ENCODE measurements around the gene GPC2. TPM values are rescaled to one million over a fixed set of nuclear protein-coding genes. Genes with fewer than 3 reads are reported as not detected.
"Not testable (repeated sequence)": the region's sequence is repeated elsewhere in the genome, so short reads cannot be mapped to it uniquely, and the experiment has no call there.

GPC2 gene
- total RNA-seq, 4 donors from 2014 or later = 0.57 to 1.4 (median 0.83) TPM; not detected in 1

DNA sequence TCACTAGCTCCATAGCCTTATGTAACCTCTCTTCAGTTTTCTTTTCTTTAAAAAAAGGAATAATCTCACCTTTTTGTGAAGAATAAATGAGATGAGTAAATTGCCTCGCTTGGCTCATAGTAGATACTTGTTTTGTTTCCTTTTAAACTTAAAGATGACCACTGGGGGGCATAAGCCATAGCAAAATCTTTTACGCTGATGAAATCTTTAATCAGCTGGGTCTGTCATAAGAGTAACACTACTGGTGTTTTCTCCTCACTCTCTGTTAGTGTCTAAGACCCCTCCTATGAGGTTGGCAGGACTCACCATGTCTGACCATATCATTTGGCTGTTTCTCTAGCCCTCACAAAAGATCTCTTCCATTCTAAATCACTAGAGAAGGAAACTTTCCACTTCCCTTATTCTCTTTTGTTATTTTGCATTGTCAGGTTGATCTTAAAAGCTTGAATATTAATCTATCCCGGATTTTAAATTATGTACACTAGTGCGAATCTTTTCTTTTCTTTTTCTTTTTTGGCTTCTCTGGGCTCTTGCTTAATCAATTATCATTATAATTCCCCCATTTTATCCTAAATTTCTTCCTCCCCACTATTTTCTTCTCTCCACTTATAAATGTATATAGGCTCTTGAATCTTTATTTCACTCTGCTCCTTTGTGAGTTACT lies 13.0 kb upstream of the GPC2 start:
- WGBS, 2 donors = 55 to 62% methylated on average over 4 of the region's 4 CpGs
- H3K4me1 ChIP-seq = peaks cover 0 to 13% (median 0%) of the 10 kb centered on the region in 3 donors
- H3K27ac ChIP-seq = no peak overlapping the region
- no peaks in the 10 kb centered on the region for H3K27me3 ChIP-seq
- no peak for DNase-seq
- H3K4me3 ChIP-seq = no peak overlapping the region
- TF ChIP-seq, protein P1, sequence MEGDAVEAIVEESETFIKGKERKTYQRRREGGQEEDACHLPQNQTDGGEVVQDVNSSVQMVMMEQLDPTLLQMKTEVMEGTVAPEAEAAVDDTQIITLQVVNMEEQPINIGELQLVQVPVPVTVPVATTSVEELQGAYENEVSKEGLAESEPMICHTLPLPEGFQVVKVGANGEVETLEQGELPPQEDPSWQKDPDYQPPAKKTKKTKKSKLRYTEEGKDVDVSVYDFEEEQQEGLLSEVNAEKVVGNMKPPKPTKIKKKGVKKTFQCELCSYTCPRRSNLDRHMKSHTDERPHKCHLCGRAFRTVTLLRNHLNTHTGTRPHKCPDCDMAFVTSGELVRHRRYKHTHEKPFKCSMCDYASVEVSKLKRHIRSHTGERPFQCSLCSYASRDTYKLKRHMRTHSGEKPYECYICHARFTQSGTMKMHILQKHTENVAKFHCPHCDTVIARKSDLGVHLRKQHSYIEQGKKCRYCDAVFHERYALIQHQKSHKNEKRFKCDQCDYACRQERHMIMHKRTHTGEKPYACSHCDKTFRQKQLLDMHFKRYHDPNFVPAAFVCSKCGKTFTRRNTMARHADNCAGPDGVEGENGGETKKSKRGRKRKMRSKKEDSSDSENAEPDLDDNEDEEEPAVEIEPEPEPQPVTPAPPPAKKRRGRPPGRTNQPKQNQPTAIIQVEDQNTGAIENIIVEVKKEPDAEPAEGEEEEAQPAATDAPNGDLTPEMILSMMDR (IDR thresholded peaks at IDR 0.05) = peak in 2 of 6 experiments; percentile 20 to 27
- TF ChIP-seq POLR2A (IDR thresholded peaks at IDR 0.05) = no peak
- H3K9me3 ChIP-seq = no peaks in the 10 kb centered on the region
- intact Hi-C loops (cut with DNase I) = no loop called here
- no peaks in the 10 kb centered on the region for H3K36me3 ChIP-seq

DNA sequence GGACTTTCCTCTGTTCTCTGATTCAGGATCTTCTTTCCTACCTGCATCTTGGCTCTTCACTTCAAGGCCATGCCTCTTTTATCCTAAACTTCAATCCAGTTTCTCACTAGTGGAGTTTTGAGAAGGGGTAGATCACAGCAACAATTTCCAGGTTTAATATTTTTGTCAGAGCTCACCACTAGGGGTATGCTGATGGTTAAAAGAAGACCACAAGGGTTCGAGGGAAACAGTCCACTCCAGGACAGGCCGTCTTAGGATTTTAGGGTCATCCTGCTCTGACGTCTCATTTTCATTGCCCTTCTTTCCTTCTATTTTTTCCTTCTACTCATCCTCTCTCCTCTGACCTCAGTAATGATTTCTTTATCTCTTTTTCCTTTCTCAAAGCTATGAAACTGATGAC lies 11.9 kb upstream of the GPC2 start:
- H3K4me1 ChIP-seq = peaks cover 0 to 13% (median 0%) of the 10 kb centered on the region in 3 donors
- DNase-seq = no peak
- H3K9me3 ChIP-seq = no peaks in the 10 kb centered on the region
- no peak overlapping the region for H3K27ac ChIP-seq
- H3K4me3 ChIP-seq = no peak overlapping the region
- intact Hi-C loops (cut with DNase I) = no loop called here
- no peaks in the 10 kb centered on the region for H3K36me3 ChIP-seq
- H3K27me3 ChIP-seq = no peaks in the 10 kb centered on the region
- TF ChIP-seq, protein P1 (IDR thresholded peaks at IDR 0.05) = no peak
- TF ChIP-seq POLR2A (IDR thresholded peaks at IDR 0.05) = no peak
- WGBS, 2 donors = 66 to 76% methylated on average over 3 of the region's 3 CpGs

DNA sequence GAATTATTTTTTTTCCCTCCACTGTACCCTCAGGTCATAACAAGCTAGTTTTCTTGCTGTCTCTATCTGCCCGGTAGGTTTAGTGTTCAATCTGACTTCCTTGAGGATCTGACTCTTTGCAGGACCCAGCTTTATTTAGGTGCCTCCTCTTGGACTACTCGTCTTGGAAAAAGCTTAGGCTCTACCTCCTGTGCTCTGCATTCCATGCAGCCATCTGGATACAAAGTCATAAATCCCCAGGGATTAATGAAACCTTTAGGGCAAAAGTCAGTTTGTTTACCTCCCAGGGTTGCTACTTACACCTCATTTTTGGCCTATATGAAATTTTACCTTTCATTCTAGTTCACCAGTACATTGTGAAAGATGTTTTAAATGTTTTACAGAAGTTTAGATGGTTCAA lies 8.5 kb upstream of the GPC2 start:
- intact Hi-C loops (cut with DNase I) = no loop called here
- WGBS, 2 donors = 29 to 43% methylated on average over 2 of the region's 2 CpGs
- no peak for TF ChIP-seq POLR2A (IDR thresholded peaks at IDR 0.05)
- TF ChIP-seq, protein P1 (IDR thresholded peaks at IDR 0.05) = no peak

DNA sequence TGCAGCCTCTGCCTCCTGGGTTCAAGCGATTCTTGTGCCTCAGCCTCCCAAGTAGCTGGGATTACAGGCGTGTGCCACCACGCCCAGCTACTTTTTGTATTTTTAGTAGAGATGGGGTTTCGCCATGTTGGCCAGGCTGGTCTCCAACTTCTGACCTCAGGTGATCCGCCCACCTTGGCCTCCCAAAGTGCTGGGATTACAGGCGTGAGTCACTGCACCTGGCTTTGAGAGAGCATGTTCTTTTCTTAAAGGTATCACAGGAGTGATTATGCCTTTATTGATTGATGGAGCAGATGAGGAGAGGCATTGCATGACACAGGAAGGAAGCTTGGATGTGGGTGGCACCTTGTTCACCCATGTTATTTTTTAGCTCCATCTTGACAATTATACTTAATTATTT lies 5.9 kb upstream of the GPC2 start:
- H3K27ac ChIP-seq; H3K27me3 ChIP-seq; H3K9me3 ChIP-seq; H3K36me3 ChIP-seq; intact Hi-C loops (cut with DNase I); H3K4me3 ChIP-seq; DNase-seq: not testable (repeated sequence)
- peaks cover 0 to 21% (median 0%) of the 10 kb centered on the region in 3 donors for H3K4me1 ChIP-seq
- 32 to 46% methylated on average over 6 of the region's 6 CpGs for WGBS, 2 donors

More for the DNA sequence above, 8.5 kb upstream of the GPC2 start:
- H3K27me3 ChIP-seq = no peaks in the 10 kb centered on the region
- no peak for DNase-seq
- H3K9me3 ChIP-seq = no peaks in the 10 kb centered on the region
- H3K4me1 ChIP-seq = peaks cover 0 to 20% (median 0%) of the 10 kb centered on the region in 3 donors
- no peaks in the 10 kb centered on the region for H3K36me3 ChIP-seq
- H3K27ac ChIP-seq = no peak overlapping the region
- no peak overlapping the region for H3K4me3 ChIP-seq

DNA sequence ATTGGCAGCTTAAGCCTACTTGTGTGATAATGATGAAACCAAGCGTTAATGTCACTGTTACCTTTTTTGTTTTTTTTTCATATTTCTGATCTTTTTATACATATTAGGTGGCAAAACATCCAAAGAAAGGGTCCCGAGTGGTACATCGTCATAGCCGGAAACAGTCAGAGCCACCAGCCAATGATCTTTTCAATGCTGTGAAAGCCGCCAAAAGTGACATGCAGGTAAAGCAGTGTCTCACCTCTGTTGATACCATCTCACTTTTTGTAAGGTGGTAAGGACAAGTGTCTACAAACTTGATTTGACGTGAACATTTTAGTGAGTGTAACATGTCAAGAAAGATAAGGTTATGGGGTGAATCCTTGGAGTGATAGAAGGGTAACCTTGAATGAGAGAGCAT lies 5.4 kb upstream of the GPC2 start:
- H3K27me3 ChIP-seq; intact Hi-C loops (cut with DNase I); DNase-seq; H3K27ac ChIP-seq; H3K9me3 ChIP-seq; H3K36me3 ChIP-seq; H3K4me3 ChIP-seq: not testable (repeated sequence)
- peaks cover 0 to 25% (median 4%) of the 10 kb centered on the region in 3 donors for H3K4me1 ChIP-seq
- 72 to 78% methylated on average over 6 of the region's 6 CpGs for WGBS, 2 donors

DNA sequence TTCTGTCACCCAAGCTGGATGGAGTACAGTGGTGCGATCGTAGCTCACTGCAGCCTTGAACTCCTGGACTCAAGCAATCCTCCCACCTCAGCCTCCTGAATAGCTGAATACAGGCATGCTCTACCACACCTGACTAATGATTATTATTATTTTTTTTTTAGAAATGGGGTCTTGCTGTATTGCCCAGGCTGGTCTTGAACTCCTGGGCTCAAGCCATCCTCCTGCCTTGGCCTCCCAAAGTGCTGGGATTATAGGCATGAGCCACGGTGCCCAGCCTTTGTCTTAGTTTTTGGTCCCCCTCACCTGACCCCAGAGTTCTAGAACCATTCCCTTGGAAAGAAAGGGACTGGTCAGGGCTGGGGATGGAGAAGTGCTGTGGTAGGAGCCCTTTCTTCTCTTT lies 2.9 kb upstream of the GPC2 start:
- H3K4me3 ChIP-seq; intact Hi-C loops (cut with DNase I); H3K27me3 ChIP-seq; H3K9me3 ChIP-seq; H3K27ac ChIP-seq; H3K36me3 ChIP-seq; DNase-seq: not testable (repeated sequence)
- peaks cover 5 to 28% (median 11%) of the 10 kb centered on the region in 3 donors for H3K4me1 ChIP-seq
- 95 to 97% methylated on average over 2 to 3 of the region's 3 CpGs for WGBS, 2 donors
